Upper lobe of left lung (tissue), 6 donors: ENCODE data around the gene SLC35B2. TPM values are rescaled to one million over a fixed set of nuclear protein-coding genes. Genes with fewer than 3 reads are reported as not detected.

Source experiments
- ATAC-seq, 2 donors: fragments of 200-7000 bp; cut with Tn5 transposase; one replicate each; pipeline ENCODE4 v1.9.1; 2022; ENCODE audit warnings: mild to moderate bottlenecking in 2 of 2, moderate library complexity in 2 of 2; ENCODE audit not compliant: low FRiP score in 2 of 2
- DNase-seq, 2 donors: peaks; one replicate each; pipeline ENCODE4 v3.0.0-alpha.2; 2019 to 2020
- H3K27ac ChIP-seq, 4 donors: fragments of 200-600 bp; sonication (generic); one replicate each; pipeline ENCODE4 v1.5.1; 2016 to 2019
- H3K27me3 ChIP-seq, 4 donors: fragments of 200-600 bp; sonication (generic); one replicate each; pipeline ENCODE4 v1.5.1; 2017 to 2019
- H3K36me3 ChIP-seq, 4 donors: fragments of 200-600 bp; sonication (generic); one replicate each; pipeline ENCODE4 v1.5.1; 2016 to 2019
- H3K4me1 ChIP-seq, 4 donors: fragments of 200-600 bp; sonication (generic); one replicate each; pipeline ENCODE4 v1.5.1; 2018 to 2019
- H3K4me3 ChIP-seq, 4 donors: fragments of 200-600 bp; sonication (generic); one replicate each; pipeline ENCODE4 v1.5.1; 2017 to 2019; ENCODE audit warnings: mild to moderate bottlenecking in 2 of 4, moderate library complexity in 1 of 4
- H3K9me3 ChIP-seq, 4 donors: fragments of 200-600 bp; sonication (generic); one replicate each; pipeline ENCODE4 v1.5.1; 2018 to 2019
- CTCF ChIP-seq, 6 experiments: fragments of 450-650 bp in 4 of 6; fragments of 200-600 bp in 2 of 6; sonication (generic) in 2 of 6; IDR thresholded peaks; one replicate each; pipeline ENCODE4 v1.5.1; 2016 to 2019; ENCODE audit warnings: antibody characterized with exemption in 6 of 6
- EP300 ChIP-seq, 4 donors: sonication (generic); formaldehyde crosslinking; IDR thresholded peaks; one replicate each; pipeline ENCODE4 v1.5.1; 2017; ENCODE audit warnings: antibody characterized with exemption in 4 of 4, control low read depth in 2 of 4
- POLR2A ChIP-seq, 4 donors: fragments of 450-650 bp; IDR thresholded peaks; one replicate each; pipeline ENCODE4 v1.5.1; 2016 to 2017; ENCODE audit warnings: antibody characterized with exemption in 4 of 4, mild to moderate bottlenecking in 2 of 4
- POLR2AphosphoS5 ChIP-seq, 2 donors: sonication (generic); formaldehyde crosslinking; IDR thresholded peaks; one replicate each; pipeline ENCODE4 v1.5.1; 2017; ENCODE audit warnings: antibody characterized with exemption in 2 of 2
- WGBS, 2 donors: methylation state at CpG; one replicate each; pipeline ENCODE4 v1.1.5; 2017 to 2018; 5-methylcytosine and 5-hydroxymethylcytosine counted together
- total RNA-seq, 6 donors: library from RNA; depleted of rRNA in 4 of 6; stranded (reverse); fragments of >200 nt in 4 of 6; gene quantifications; one replicate each; pipeline versions ENCODE4 v1.1.0 to v1.2.1, GENCODE V29; 2016 to 2021
- donor health status: DM: no; HTN: no; CAD: no; lungs with moderate emphysema.
- donor health status: DM: no; HTN: yes; CAD: no; lungs with severe emphysema.

The SLC35B2 gene
- total RNA-seq, 6 donors from 2014 or later, result 14.6 to 44.8 (median 29.8) TPM

GRCh38 chr6:44303842-44304241, 46.5 kb upstream of the SLC35B2 start:
- ATAC-seq (no peak), DNase-seq (no peak)
- Histone ChIP-seq H3K27me3 (no peaks in the 10 kb centered on the region), H3K36me3 (peaks cover 14 to 87% (median 72%) of the 10 kb centered on the region in 4 donors), H3K27ac (no peak overlapping the region), H3K4me3 (no peak overlapping the region), H3K4me1 (no peaks in the 10 kb centered on the region), H3K9me3 (no peaks in the 10 kb centered on the region)
- no peak for TF ChIP-seq POLR2A (IDR thresholded peaks at IDR 0.05)
- no peak for TF ChIP-seq CTCF (IDR thresholded peaks at IDR 0.05)
- TF ChIP-seq POLR2AphosphoS5 (IDR thresholded peaks at IDR 0.05), result no peak
- TF ChIP-seq EP300 (IDR thresholded peaks at IDR 0.05), result no peak
- 96 to 98% methylated on average over 4 to 6 of the region's 6 CpGs for WGBS, 2 donors

GRCh38 chr6:44302856-44303255, 45.5 kb upstream of the SLC35B2 start:
- H3K9me3 ChIP-seq, result no peaks in the 10 kb centered on the region
- no peak overlapping the region for H3K27ac ChIP-seq
- H3K27me3 ChIP-seq, result peaks cover 0 to 1% (median 0%) of the 10 kb centered on the region in 4 donors
- peaks cover 0 to 6% (median 4%) of the 10 kb centered on the region in 4 donors for H3K4me1 ChIP-seq
- no peak for ATAC-seq
- no peak for TF ChIP-seq POLR2A (IDR thresholded peaks at IDR 0.05)
- no peak for TF ChIP-seq EP300 (IDR thresholded peaks at IDR 0.05)
- TF ChIP-seq POLR2AphosphoS5 (IDR thresholded peaks at IDR 0.05), result no peak
- no peak for TF ChIP-seq CTCF (IDR thresholded peaks at IDR 0.05)
- WGBS, 2 donors, result 88 to 94% methylated on average over 9 of the region's 12 CpGs
- DNase-seq, result no peak
- H3K4me3 ChIP-seq, result no peak overlapping the region
- peaks cover 14 to 78% (median 66%) of the 10 kb centered on the region in 4 donors for H3K36me3 ChIP-seq

- H3K27ac ChIP-seq, result no peak overlapping the region
- H3K36me3 ChIP-seq, result peaks cover 14 to 70% (median 62%) of the 10 kb centered on the region in 4 donors
- no peak for ATAC-seq
- DNase-seq, result no peak
- H3K4me3 ChIP-seq, result no peak overlapping the region
- 91% methylated on average over 9 to 14 of the region's 14 CpGs for WGBS, 2 donors
- H3K9me3 ChIP-seq, result no peaks in the 10 kb centered on the region
- TF ChIP-seq POLR2A (IDR thresholded peaks at IDR 0.05), result no peak
- TF ChIP-seq EP300 (IDR thresholded peaks at IDR 0.05), result no peak
- TF ChIP-seq POLR2AphosphoS5 (IDR thresholded peaks at IDR 0.05), result no peak
- no peak for TF ChIP-seq CTCF (IDR thresholded peaks at IDR 0.05)
- H3K4me1 ChIP-seq, result peaks cover 9 to 14% (median 12%) of the 10 kb centered on the region in 4 donors
- peaks cover 0 to 10% (median 9%) of the 10 kb centered on the region in 4 donors for H3K27me3 ChIP-seq
These were observed 44.6 kb upstream of the SLC35B2 start for GRCh38 chr6:44301782-44302564.

GRCh38 chr6:44301106-44301505, 43.8 kb upstream of the SLC35B2 start:
- DNase-seq (no peak), ATAC-seq (no peak)
- H3K4me1 ChIP-seq, result peaks cover 10 to 18% (median 13%) of the 10 kb centered on the region in 4 donors
- TF ChIP-seq EP300 (IDR thresholded peaks at IDR 0.05) (no peak), CTCF (IDR thresholded peaks at IDR 0.05) (no peak), POLR2AphosphoS5 (IDR thresholded peaks at IDR 0.05) (no peak), POLR2A (IDR thresholded peaks at IDR 0.05) (no peak)
- no peaks in the 10 kb centered on the region for H3K9me3 ChIP-seq
- WGBS, 2 donors, result 88% methylated on average over 7 to 8 of the region's 8 CpGs
- H3K27ac ChIP-seq, result no peak overlapping the region
- no peak overlapping the region for H3K4me3 ChIP-seq
- H3K27me3 ChIP-seq, result peaks cover 0 to 19% (median 13%) of the 10 kb centered on the region in 4 donors
- peaks cover 9 to 62% (median 55%) of the 10 kb centered on the region in 4 donors for H3K36me3 ChIP-seq
